HEK293T (cell line): ENCODE measurements around the gene CTPS2.

Experiments
- ELF4 ChIP-seq: fragments of 450-650 bp; IDR thresholded peaks from 2 replicates; pipeline ENCODE4 v1.6.1; 2017; ENCODE audit warnings: antibody characterized with exemption
- FOXA1 ChIP-seq: fragments of 450-650 bp; IDR thresholded peaks from 2 replicates; pipeline ENCODE4 v1.6.1; 2016; ENCODE audit warnings: mild to moderate bottlenecking
- FOXK2 ChIP-seq: fragments of 450-650 bp; IDR thresholded peaks from 2 replicates; pipeline ENCODE4 v1.6.1; 2016; ENCODE audit warnings: mild to moderate bottlenecking
- LEF1 ChIP-seq: fragments of 450-650 bp; IDR thresholded peaks from 2 replicates; pipeline ENCODE4 v1.6.1; 2017; ENCODE audit warnings: mild to moderate bottlenecking, borderline replicate concordance
- NFRKB ChIP-seq: fragments of 450-650 bp; IDR thresholded peaks from 2 replicates; pipeline ENCODE4 v1.6.1; 2016; ENCODE audit warnings: mild to moderate bottlenecking, moderate library complexity
- SP1 ChIP-seq: fragments of 450-650 bp; IDR thresholded peaks from 2 replicates; pipeline ENCODE4 v1.6.1; 2017
- SUZ12 ChIP-seq: fragments of 450-650 bp; IDR thresholded peaks from 2 replicates; pipeline ENCODE4 v1.6.1; 2016; ENCODE audit warnings: mild to moderate bottlenecking

DNA sequence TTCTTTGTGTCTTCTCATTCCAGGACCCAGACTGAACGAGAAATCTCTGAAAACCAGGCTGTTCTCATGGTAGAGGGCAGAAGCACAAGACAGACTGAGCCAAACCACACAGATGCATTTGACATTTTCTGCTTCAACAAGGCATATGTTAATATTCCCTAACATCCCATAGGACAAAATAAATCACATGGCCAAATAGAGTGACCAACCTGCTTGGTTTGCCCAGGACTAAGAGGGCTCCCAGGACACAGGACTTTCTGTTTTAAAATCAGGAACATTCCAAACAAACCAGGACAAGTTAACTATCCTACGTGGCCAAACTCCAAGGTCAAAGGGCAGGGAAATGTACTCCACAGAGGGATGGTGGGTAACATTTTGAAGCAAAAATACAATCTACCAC, 11.7 kb downstream of the CTPS2 start:
- TF ChIP-seq ELF4 (no peak), SUZ12 (no peak), FOXA1 (no peak), NFRKB (no peak), FOXK2 (no peak), LEF1 (no peak), SP1 (no peak)
